Embryonic facial prominence (tissue), 1 donor: Measurements from ENCODE around the gene MED12.
A peak's percentile ranks its signal among the peaks of the same experiment; 100 is the strongest.

Source experiments
- DNase-seq: peaks from one replicate; pipeline ENCODE4 v3.0.0-alpha.2; 2016; ENCODE audit errors: extremely low spot score

The MED12 gene

GRCh38 chrX:71118032-71118984 lies at the start of gene MED12:
TSS of gene MED12 (plus strand) at chrX:71118596. CDS start at chrX:71118755, 159 bp downstream.
- peak; percentile 70 for DNase-seq

- no peak for DNase-seq
Observed at GRCh38 chrX:71070531-71070930, 47.9 kb upstream of the MED12 start.

- no peak for DNase-seq
Observed at GRCh38 chrX:71081330-71082123, 36.9 kb upstream of the MED12 start.

GRCh38 chrX:71082124-71082647 lies 36.2 kb upstream of the MED12 start:
- DNase-seq = no peak

- no peak for DNase-seq
Observed at GRCh38 chrX:71082822-71083221, 35.6 kb upstream of the MED12 start.

- no peak for DNase-seq
Observed at GRCh38 chrX:71085900-71086299, 32.5 kb upstream of the MED12 start.

GRCh38 chrX:71091263-71091662 lies 27.1 kb upstream of the MED12 start:
- no peak for DNase-seq

- no peak for DNase-seq
Observed at GRCh38 chrX:71095033-71095432, 23.4 kb upstream of the MED12 start.

- peak; percentile 72 for DNase-seq
Observed at GRCh38 chrX:71095555-71095980, 22.8 kb upstream of the MED12 start, which contains the start of gene FOXO4. TSS of gene FOXO4 (plus strand) at chrX:71095851. CDS start at chrX:71096529, 678 bp downstream.

GRCh38 chrX:71095981-71096759 lies 22.2 kb upstream of the MED12 start:
- peak; percentile 19 for DNase-seq

- no peak for DNase-seq
Observed at GRCh38 chrX:71096760-71097032, 21.7 kb upstream of the MED12 start.

GRCh38 chrX:71098302-71098701 lies 20.1 kb upstream of the MED12 start:
- no peak for DNase-seq

GRCh38 chrX:71098951-71099506 lies 19.4 kb upstream of the MED12 start:
- no peak for DNase-seq

GRCh38 chrX:71099736-71100135 lies 18.7 kb upstream of the MED12 start:
- no peak for DNase-seq

GRCh38 chrX:71100581-71101505 lies 17.6 kb upstream of the MED12 start:
- DNase-seq = no peak

- no peak for DNase-seq
Observed at GRCh38 chrX:71102292-71102691, 16.1 kb upstream of the MED12 start.

GRCh38 chrX:71103110-71103983 lies 15.0 kb upstream of the MED12 start:
- no peak for DNase-seq

GRCh38 chrX:71105628-71106027 lies 12.8 kb upstream of the MED12 start:
- DNase-seq = no peak

- no peak for DNase-seq
Observed at GRCh38 chrX:71106427-71106826, 12.0 kb upstream of the MED12 start, which contains the start of gene CXorf65. TSS of gene CXorf65 (minus strand) at chrX:71106740. CDS start at chrX:71106556, 184 bp downstream.
